Activated CD8-positive, alpha-beta memory T cell treated with anti-CD3 and anti-CD28 coated beads for 1 hour (primary cell): ENCODE measurements around the gene EIF6.
A peak's percentile ranks its signal among the peaks of the same experiment; 100 is the strongest.

Experiments
- DNase-seq, 2 donors: peaks; one replicate each; pipeline ENCODE4 v3.0.0-alpha.2; 2020; ENCODE audit warnings: low read depth in 1 of 2; ENCODE audit errors: extremely low read depth in 1 of 2

EIF6 gene

DNA sequence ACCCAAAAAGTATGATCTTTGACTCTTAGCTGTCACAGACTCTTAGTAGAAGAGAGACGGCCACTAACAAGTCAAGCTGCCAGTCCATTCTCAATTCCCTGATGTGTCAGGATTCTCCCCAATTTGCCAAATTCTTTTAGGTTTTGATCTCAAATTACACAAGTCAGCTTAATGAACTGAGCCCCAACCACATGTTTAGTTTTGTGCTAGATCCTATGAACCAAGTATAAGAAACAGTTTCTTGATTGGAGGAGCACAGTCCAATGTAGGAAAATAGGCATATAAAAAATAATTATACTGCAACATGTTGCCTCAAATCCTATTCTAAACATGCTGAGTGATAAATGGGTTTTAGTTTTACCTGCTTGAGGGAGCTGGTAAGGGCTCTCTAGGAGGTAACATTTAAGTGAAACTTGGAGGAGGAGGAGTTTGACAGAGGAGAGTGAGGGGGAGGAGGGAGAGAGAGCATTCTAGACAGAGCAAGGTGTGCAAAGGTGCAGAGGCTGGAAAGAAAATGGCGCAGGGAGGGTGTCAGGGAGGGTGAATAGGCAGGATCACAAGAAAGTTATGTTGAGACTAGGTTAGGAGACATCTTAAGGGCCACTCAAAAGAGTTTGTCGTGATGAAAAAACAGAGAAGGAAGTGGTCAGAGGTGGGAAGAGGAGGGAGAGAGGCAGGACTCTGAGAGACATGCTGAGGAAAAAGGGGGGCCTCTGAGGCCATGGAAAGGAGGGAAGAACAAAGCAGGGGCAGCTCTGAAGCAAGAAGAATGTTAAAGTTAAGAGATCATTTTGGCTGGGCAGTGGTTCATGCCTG is 30.5 kb upstream of the EIF6 start:
- no peak for DNase-seq

GRCh38 chr20:35312318-35312717 is 27.7 kb upstream of the EIF6 start:
- no peak for DNase-seq

DNA sequence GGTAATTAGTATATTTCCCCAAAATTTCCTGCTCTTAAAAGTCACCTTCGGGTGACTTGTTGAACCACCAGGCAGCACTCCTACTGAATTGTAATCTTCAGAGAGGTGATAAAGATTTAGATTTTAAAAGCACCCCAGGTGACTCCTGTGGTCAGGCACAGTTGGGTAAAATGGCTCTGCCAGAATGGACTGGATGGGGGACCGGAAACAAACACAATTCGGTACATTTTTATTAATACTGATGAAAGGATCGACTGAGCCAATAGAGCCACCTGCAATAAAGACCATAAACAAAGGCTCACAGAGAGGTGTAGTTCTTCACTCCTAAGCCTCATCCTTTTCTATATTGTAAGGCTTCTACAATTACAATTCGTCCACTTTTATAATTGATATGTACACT is 27.2 kb upstream of the EIF6 start:
- DNase-seq = no peak

DNA sequence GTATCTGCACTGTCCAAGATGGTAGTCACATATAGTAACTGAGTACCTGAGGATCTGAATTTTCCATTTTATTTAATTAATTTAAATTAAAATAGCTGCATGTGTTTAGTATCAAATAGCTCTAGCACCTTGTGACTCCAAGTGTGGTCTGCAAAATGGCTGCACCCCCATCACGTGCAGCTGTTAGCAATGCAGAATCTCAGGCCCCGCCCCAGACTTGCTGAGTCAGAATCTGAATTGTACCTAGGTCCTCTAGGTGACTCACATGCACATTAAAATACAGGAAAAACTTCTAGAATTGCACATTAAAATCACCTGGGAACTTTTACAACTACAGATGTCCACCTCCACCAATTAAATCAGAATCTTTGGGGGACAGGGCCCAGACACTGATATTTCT is 26.8 kb upstream of the EIF6 start:
- DNase-seq = no peak

DNA sequence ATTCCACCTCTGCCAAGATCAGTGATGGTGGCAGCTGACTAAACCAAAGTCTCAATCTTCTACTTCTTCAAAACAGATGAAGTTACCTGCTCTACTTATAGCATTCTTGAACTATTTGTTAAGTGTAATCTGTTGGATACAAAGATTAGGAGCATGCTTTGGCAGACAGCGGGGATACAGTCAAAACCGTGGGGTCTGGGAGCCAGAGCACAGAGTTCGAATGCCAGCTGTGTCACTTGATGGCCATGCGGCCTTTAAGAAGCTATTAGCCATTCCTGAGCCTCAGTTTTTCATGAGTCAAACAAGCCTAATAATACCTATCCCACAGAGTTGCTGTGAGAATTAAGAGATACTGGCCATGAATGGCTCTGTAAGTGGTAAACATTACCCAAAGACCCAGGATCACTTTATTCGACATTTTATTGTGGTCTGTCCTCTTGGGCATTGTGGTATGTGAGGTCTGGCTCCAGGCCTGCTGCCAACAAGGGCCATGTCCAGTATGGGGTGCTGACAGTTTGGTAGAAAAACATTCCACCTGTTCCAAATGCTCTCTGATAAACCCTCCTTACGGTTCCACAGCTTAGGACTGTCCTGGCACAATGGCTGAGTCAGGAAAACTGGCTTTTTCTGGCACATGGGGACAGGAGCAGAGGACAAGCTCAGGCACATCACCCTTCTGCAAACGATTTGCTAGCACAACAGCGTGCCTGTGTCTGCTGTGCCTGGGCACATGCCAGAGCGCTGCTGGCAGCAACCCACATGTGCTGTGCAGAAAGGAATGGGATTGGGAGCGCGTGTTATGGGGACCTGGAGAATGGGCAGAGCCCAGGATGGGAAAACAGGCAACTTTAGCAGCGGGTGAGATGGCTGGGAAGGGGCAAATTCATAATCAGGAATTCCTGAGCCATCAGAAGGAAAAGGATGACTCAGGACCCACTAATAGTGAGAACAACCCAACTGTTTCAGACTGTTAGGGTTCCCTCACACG is 23.4 kb upstream of the EIF6 start:
- DNase-seq = no peak

- DNase-seq = no peak
Observed at GRCh38 chr20:35306931-35307517, 22.5 kb upstream of the EIF6 start.

DNA sequence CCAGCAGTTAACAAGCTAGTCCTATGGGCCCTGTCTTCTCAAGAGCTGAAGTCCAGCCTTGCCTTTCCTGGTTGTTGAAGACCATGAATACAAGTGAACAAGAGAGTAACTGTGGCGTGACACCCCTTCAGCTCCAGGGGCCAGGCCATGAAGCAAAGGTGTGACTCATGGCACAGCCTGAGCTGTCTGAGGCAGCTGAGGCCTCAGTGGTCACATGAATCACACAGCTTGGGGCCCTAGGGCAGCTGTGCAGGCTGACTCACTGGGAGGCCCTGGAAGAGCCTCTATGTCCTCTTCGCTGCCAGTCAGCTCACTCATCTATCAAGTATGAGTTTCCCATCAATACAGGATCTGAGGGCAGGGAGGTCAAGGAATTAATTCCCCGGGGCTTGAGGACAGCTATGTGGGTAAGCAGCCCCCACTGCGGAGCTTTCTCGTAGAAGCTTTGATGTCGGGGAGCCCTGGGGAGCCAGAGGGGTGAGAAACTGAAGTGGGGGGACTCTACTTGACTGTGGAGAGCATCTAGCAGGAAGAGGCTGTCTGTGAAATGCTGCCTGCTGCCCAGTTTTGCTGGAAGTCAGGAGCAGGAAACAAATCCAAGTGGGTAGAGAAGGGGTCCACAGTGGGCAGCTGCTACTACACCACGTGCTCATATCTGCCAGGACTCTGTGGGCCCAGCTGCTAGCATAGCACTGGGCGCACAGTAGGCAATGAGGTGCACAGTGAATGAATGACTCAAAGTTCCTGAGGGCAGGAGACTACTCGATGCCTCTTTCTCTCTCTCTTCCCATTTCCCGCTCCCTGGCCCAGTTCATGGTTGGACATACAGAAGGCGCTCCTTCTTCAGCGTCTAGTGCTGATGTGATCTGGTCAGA is 21.3 kb upstream of the EIF6 start:
- no peak for DNase-seq

- no peak for DNase-seq
Observed at GRCh38 chr20:35304956-35305355, 20.4 kb upstream of the EIF6 start.

GRCh38 chr20:35303735-35304491 is 19.3 kb upstream of the EIF6 start:
- DNase-seq = peak; percentile 46 to 60

DNA sequence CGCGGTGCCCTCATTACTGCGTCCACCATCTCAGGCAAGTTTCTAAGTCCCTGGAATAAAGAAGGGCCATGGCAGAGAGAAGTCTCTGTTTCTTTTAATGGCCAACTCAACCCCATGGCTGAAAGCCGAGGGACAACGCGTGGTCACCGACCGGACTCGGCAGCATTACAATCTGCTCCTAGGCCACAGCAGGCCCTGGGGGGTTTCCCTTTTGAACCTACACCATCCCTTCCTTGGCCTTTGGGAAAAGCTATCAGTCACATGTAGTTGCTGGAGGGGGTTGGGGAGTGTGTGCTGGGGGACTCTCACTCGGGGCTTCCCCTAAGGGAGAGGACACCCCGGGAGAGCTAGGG is 18.8 kb upstream of the EIF6 start:
- no peak for DNase-seq

GRCh38 chr20:35302421-35303335 is 18.1 kb upstream of the EIF6 start:
- no peak for DNase-seq

DNA sequence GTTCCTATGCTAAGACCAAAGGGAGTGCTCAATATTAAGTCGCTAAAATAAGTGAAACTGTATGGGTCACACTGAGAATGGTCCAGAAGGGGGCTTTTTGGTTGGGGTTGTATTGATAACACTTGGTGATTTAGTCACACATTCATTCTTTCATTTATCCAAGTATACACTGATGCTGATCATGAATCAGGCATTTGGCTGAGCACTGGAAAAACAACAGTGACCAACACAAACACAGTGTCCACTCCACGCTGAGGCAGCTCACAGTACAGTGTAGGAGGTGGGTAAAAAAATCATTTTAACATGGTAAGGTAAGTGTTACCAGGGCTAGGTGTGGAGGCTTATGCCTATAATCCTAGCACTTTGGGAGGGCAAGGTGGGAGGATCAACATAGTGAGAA is 16.9 kb upstream of the EIF6 start:
- DNase-seq = no peak

GRCh38 chr20:35300469-35301262 is 16.1 kb upstream of the EIF6 start:
- DNase-seq = no peak

- no peak for DNase-seq
Observed at GRCh38 chr20:35299780-35300179, 15.2 kb upstream of the EIF6 start.

DNA sequence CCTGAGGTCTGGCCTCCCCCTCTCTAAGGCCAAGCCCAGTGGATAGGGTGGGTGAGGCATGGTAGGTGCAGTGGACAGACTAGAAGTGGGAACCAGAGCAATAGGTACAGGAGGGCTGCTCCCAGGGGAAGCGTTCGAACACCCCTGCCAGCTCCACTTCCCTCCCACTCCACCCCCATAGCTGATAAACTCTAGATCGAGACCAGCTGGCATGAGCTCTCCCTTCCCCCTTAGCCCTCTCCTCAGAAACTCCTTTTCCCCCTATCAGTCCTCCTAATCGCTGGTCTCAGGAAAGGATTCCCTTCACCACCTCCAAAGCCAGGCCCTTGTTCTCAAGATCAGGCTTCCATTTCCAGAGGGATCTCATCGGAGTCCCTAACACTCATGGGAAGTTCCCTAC is 13.7 kb upstream of the EIF6 start:
- no peak for DNase-seq

GRCh38 chr20:35297740-35298139 is 13.2 kb upstream of the EIF6 start:
- DNase-seq = no peak

DNA sequence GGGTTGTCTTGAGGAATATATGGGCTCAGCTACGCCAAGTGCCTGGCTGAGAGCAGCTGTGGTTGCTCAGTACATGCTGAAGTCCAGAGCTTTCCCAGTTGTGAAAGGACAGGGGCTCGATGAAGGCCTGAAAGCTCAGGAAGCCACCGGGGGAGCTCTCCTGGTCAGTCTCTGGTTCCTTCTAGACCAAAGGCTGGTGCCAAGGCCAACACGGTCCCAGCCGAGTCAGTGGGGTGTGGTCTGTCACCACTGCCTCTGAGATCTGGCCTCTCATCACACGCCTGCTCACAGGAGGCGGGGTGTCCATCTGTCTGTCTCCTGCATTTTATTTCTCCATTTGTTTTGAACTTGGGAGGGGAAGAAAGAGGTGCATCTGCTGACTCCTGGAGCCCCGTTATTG is 12.6 kb upstream of the EIF6 start:
- no peak for DNase-seq

DNA sequence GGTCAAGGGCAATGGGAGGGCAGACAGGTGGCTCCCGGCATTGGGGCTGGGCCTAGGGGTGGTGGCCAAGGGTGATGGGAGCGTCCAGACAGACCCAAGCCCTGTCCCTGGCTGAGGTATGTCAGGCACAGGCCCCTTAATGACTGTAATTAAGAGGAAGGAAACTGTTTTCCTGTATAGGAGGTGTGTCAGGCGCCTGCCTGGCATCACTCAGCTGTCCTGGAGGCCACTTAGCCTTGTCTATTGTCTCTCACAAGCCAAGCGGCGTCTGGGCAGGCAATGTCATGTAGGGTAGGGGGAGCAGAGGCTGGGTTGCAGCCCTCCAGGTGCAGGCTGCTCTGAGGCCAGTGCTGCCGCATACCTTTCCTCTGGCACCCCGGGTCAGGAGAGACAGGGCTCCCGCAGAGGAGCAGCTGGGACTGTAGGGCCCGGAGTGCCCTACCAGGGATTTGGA is 11.6 kb upstream of the EIF6 start:
- no peak for DNase-seq
